Neural cell (in vitro differentiated cells): ENCODE data around the gene TUBG1.

Experiments
- CTCF ChIP-seq: fragments of 450-650 bp; IDR thresholded peaks from 2 replicates; pipeline ENCODE4 v1.5.1; 2014; ENCODE audit warnings: antibody characterized with exemption, mild to moderate bottlenecking, moderate library complexity; ENCODE audit not compliant: poor library complexity, severe bottlenecking
- EZH2 ChIP-seq: fragments of 200-600, 300-800 bp; shearing (Covaris generic), sonication (generic); IDR thresholded peaks from 2 replicates; pipeline ENCODE4 v1.6.1; 2014; ENCODE audit warnings: antibody characterized with exemption, low read length, borderline replicate concordance, mild to moderate bottlenecking; ENCODE audit not compliant: insufficient read depth, poor library complexity, severe bottlenecking
- MXI1 ChIP-seq: fragments of 450-650 bp; conservative IDR thresholded peaks from 2 replicates; pipeline ENCODE4 v1.6.1; 2014; ENCODE audit warnings: antibody characterized with exemption, mild to moderate bottlenecking; ENCODE audit not compliant: poor library complexity, severe bottlenecking
- POLR2AphosphoS5 ChIP-seq: IDR thresholded peaks from 2 replicates; pipeline ENCODE4 v1.6.1; 2012
- REST ChIP-seq: IDR thresholded peaks from 2 replicates; pipeline ENCODE4 v1.6.1; 2012; ENCODE audit warnings: borderline replicate concordance
- SMC3 ChIP-seq: fragments of 450-650 bp; conservative IDR thresholded peaks from 2 replicates; pipeline ENCODE4 v1.6.1; 2014; ENCODE audit warnings: antibody characterized with exemption, mild to moderate bottlenecking, moderate library complexity; ENCODE audit not compliant: poor library complexity
- TAF1 ChIP-seq: IDR thresholded peaks from 2 replicates; pipeline ENCODE4 v1.6.1; 2012; ENCODE audit warnings: low read depth

- no peak for TF ChIP-seq POLR2AphosphoS5
- no peak for TF ChIP-seq CTCF
- TF ChIP-seq EZH2: no peak
- TF ChIP-seq TAF1: no peak
- TF ChIP-seq REST: no peak
- no peak for TF ChIP-seq SMC3
- TF ChIP-seq MXI1: no peak
These were observed 10.6 kb upstream of the TUBG1 start for GRCh38 chr17:42598905-42599304.
